Fibroblast of skin of back (primary cell): Measurements from ENCODE around the gene MEOX1. TPM values are rescaled to one million over a fixed set of nuclear protein-coding genes. Genes with fewer than 3 reads are reported as not detected.
"Not testable (repeated sequence)": the region's sequence is repeated elsewhere in the genome, so short reads cannot be mapped to it uniquely, and the experiment has no call there.

ENCODE experiments used
- DNase-seq: peaks from one replicate; pipeline ENCODE4 v3.0.0-alpha.2; 2013
- polyA plus RNA-seq, 2 experiments: library from polyadenylated mRNA; unstranded; fragments of 120-200 nt; gene quantifications; one replicate each; pipeline ENCODE4 v1.2.1, GENCODE V29; 2013; ENCODE audit not compliant: insufficient read length in 2 of 2

MEOX1 gene
- polyA plus RNA-seq (2013, experiment 1 of 2; ENCODE audit: insufficient read length), result 0.17 TPM
- 0.13 TPM for polyA plus RNA-seq (2013, experiment 2 of 2; ENCODE audit: insufficient read length)

GRCh38 chr17:43661699-43662412 is at the start of gene MEOX1:
TSS of gene MEOX1 (minus strand) at chr17:43661922. CDS start at chr17:43661534, 388 bp downstream.
- peak; percentile 90 for DNase-seq

DNA sequence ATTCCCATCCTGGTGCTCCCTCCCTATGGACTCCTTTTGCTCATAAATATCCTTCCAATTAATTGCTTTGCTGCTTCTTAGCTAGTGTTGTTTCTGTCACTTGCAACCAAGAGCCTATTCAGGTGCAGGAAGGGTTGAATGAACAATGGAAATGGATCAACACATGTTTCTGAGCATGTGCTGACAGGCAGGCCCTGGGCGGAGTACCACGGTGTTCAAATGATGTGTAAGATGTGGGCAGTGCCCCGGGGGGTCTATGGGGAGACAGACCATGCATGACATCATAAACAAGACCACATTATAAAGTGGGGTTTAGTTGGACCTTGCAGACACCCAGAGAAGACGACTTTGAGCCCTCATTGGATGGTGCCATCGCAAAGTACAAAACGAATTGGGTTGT is 48.4 kb upstream of the MEOX1 start:
- no peak for DNase-seq

DNA sequence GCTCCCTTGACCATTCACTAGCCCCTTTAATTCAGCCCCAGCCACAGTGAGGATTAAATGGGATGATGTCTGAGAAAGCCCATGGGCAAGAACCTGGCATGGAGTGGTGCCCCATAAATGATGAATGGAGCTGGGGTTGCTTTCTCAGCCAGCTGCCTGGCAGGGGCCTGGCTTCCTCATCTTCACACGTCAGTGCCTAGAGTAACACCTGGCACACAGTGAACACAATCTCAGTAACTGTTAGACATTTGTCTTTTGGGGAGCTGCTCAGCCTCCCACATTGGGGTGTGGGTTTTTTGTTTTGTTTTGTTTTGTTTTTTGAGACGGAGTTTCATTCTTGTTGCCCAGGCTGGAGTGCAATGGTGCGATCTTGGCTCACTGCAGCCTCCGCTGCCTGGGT is 47.5 kb upstream of the MEOX1 start:
- no peak for DNase-seq

DNA sequence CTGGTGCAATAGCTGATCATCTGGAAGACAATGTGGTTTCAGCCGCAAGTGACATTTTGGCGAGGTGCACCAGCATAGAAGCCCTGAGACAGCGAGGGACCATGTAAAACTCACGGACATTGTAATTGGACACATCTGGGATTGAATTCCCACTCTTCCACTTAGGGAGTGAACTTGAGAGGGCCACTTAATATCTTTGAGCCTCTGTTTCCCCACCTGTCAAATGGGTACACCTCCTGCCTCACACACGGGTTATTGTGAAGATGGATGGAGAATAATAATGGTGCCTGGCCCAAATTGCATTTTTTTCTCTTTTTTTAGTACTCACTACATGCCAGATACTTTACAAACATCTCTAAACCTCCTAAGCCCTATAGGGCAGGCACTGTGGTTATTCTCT is 45.5 kb upstream of the MEOX1 start:
- no peak for DNase-seq

GRCh38 chr17:43706235-43706634 is 44.5 kb upstream of the MEOX1 start:
- no peak for DNase-seq

DNA sequence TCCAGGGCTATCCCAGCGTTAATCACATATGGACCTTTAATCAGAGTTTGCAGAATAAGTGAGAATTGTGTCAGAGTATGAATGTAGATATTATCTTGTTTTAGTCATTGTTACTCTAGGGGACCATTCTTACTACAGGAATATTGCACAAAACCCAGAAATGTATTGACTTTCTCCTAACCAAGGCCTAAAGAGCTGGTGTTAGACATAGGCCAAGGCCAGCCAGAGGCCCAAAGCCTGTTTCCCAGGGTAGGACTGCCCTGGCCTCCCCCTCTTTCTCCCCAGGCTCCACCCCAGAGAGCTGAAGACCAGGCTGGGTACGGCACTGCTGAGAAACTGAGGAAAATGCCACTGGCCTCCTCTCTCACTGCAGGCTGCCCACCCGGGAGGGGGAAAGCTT is 41.9 kb upstream of the MEOX1 start:
- no peak for DNase-seq

- peak; percentile 13 for DNase-seq
Observed at GRCh38 chr17:43702637-43703036, 40.9 kb upstream of the MEOX1 start.

GRCh38 chr17:43701318-43701743 is 39.6 kb upstream of the MEOX1 start:
- peak; percentile 40 for DNase-seq

GRCh38 chr17:43699438-43699756 is 37.7 kb upstream of the MEOX1 start:
- DNase-seq, result no peak

DNA sequence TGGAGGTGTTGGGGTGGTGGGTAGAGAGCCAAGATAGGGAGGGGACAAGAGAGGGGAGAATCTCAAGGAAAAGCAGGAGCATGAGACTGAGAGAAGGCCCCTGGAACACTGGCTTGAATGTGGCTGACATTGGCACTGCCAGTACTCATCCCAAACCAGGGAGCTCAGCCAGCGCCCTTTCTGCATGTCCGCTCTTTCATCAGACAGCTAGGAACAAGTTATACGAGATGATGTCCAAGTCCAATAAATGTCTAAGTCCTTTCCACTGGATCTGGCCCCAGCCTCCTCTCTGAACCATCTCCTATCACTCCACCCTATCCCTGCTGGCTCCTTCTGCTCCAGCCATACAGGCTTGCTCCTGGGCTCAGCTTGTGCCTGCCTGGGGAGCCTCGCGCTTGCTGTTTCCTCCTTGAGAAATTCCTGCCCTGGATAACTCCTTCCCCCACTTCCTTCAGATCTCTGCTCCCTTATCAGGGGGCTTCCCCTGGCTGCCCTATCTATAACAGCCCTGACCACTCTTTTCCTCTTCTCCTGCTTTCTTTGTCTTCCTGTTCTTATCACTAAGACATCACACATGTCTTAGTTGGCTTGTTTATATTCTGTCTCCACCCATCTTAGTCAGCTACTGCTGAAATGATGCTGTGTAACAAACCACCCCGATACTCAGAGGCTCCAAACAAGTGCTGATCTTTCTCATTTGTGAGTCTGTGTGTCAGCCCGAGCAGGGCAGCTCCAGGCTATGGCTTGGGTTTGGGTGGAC is 37.1 kb upstream of the MEOX1 start:
- no peak for DNase-seq

- DNase-seq, result no peak
Observed at GRCh38 chr17:43697937-43698336, 36.2 kb upstream of the MEOX1 start.

DNA sequence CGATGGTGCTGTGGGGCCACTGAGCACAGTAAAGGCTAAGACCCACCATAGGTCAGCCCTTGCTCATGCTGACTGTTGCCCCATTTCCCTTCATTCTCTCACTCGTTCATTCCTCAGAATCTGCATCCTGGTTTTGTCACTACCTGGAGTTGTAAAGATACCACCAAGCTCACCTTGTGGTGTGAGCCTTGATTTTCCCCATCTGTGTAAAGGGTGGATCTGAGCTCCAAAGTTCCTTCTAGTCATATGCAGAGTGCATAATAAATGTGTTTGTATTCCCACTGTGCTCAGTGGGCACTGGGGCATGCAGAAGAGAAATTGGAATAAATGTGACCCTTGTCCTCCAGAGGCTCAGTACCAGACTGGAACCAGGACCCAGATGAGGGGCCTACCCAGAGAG is 35.2 kb upstream of the MEOX1 start:
- no peak for DNase-seq

DNA sequence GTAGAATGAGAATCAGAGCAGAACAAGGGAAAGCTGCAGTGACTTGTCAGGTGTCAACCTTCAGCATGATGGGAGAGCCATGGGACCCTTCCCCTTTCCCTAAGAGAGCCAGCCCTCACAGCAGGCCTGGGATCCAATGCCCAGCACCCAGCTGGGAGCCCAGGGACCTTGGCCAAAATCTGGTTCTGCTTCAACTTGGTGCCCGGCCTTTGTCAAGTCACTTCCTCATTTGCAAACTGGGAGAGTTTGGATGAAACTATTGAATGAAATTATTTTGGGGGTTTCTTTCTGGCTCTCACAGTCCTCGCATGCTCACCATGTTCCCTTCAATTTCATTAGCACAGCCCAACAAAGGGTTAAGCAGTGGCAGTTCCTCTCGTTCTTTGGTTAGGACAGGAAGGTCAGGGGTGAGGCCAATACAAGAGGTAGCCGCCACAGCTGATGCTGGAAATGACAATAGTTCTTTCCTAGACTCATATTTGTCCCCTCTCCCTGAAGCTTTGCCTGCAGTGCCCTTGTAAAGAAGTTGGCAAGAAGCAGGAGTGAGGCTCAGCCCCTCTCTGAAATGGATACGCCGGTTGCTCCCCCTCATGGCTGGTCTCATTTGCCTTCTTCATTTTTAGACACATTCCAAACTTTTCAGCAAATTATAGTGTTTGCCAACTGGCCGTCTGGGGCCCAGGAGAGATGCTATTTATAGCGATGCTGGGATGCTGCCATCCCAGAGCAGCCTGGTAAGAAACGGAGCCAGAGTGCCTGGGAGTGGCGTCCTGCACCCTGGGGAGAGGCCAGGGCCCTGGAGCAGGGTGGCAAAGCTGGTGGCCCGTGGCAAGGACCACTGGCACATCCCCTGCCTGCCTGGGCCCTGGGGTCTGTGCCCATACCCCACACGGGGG is 34.5 kb upstream of the MEOX1 start:
- DNase-seq, result peak; percentile 56

DNA sequence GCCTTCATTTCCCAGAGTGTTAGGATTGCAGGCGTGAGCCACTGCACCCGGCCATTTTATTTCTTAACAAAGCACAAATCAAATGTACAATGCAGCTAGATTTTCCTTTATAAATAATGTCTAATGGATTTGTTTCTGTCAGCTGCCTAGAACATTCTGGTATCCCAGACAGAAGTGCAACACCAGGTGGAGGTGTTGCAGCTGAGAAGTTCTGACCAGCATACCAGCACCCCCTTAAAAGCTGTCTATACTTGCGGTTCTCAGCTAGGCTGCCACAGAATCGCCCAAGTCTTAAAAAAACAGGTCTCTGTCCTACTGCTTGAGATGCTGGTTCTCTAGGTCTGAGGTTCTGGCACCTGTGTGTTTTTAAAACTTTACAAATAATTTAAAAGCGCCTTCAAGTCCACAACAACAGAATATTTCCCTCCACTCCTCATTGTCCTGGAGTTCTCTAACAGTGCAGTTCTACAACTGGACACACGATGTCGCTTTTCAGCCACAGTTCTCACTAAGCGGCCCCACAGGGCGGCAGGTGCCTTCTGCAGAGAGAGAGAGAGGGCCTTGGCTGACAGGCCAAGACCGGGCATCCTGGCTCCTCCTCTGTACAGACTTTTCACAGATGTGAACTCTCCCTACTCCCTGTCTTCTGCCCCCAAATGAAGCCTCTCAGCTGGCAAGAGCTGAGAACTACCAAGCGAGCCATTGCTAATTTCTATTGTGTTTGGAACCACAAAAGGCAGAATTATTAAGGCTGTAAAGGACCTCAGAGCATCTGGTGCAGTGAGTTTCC is 32.6 kb upstream of the MEOX1 start:
- DNase-seq, result peak; percentile 77

- DNase-seq, result no peak
Observed at GRCh38 chr17:43691317-43691693, 29.6 kb upstream of the MEOX1 start.

DNA sequence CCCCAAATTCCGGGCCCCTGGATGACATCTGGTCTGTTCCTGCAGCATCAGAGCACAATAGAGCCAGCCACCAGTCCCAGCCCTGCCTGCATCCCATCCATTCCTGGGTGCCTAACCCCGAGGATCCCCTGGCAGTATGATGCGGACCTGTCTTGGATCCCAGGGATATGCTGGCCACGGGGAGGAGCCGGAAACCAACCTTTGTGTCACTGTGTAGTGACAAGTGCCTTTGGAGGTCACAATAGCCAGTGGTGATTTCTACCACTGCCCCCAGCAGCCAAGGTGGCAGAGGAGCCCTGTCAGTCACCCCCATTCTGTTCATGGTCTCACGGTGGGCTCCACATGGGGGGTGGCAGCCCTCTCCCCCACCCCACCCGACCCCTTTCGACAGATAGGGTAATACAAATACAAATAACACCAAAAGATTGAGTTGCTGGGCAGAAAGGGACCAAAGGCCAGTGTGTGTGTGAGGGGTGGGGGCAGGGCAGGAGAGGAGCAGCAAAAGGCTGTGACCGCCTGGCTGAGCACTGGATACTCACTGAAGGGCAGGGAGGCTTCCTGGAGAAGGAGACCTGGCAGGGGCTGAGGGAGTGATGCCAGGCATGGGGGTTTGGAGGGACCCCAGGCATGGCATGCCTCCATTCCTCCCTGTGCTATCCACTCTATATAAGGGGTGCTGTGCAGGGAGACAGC is 29.0 kb upstream of the MEOX1 start:
- DNase-seq, result no peak

- no peak for DNase-seq
Observed at GRCh38 chr17:43689814-43690213, 28.1 kb upstream of the MEOX1 start.

DNA sequence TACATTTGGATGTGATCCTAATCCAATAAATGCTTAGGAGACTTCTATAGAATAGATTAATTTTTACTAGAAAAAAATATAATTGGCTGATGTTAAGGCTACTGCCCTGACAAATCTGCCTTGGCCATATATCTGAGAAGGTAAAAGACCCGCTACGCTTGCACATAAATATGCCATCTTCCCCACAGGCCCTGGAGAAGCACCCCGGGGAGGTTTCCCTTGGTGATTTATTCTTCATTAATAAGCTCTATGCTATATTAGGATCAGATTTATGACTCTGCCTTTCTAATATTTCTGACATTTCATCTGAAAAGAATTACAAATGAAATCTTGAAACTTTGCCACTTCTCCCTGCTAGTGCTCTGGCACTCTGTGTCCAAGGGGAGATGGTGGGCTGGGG is 27.4 kb upstream of the MEOX1 start:
- DNase-seq, result no peak

DNA sequence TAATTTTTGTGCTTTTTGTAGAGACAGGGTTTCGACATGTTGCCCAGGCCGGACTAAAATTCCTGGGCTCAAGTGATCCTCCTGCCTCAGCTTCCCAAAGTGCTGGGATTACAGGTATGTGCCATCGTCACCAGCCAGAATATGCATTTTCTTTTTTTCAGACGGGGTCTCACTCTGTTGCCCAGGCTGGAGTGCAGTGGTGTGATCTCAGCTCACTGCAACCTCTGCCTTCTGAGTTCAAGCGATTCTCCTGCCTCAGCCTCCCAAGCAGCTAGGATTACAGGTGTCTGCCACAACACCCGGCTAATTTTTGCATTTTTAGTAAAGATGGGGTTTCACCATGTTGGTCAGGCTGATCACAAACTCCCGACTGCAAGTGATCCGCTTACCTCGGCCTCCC is 25.2 kb upstream of the MEOX1 start:
- DNase-seq, result not testable (repeated sequence)

- no peak for DNase-seq
Observed at GRCh38 chr17:43683928-43684653, 22.4 kb upstream of the MEOX1 start.

GRCh38 chr17:43680461-43680860 is 18.7 kb upstream of the MEOX1 start:
- no peak for DNase-seq
